Mucosa of descending colon (tissue), 3 donors: ENCODE measurements around the gene TMPRSS6. TPM values are rescaled to one million over a fixed set of nuclear protein-coding genes. Genes with fewer than 3 reads are reported as not detected.

Source experiments
- ATAC-seq: fragments of 200-7000 bp; cut with Tn5 transposase; one replicate; pipeline ENCODE4 v1.9.1; 2020; ENCODE audit warnings: mild to moderate bottlenecking, moderate library complexity
- DNase-seq, 3 donors: peaks; one replicate each; pipeline ENCODE4 v3.0.0-alpha.2; 2020
- H3K36me3 ChIP-seq: fragments of 200-600 bp; one replicate; pipeline ENCODE4 v1.8.0; 2021; ENCODE audit warnings: low read depth, mild to moderate bottlenecking
- H3K4me1 ChIP-seq: fragments of 200-600 bp; one replicate; pipeline ENCODE4 v1.8.0; 2021; ENCODE audit warnings: low read depth, mild to moderate bottlenecking
- H3K4me3 ChIP-seq: fragments of 200-600 bp; one replicate; pipeline ENCODE4 v1.8.0; 2021; ENCODE audit warnings: mild to moderate bottlenecking
- H3K9me3 ChIP-seq: fragments of 200-600 bp; one replicate; pipeline ENCODE4 v1.8.0; 2021; ENCODE audit warnings: mild to moderate bottlenecking
- CTCF ChIP-seq: fragments of 200-600 bp; IDR thresholded peaks from one replicate; pipeline ENCODE4 v1.8.0; 2022; ENCODE audit warnings: antibody characterized with exemption, mild to moderate bottlenecking
- intact Hi-C, 2 donors: fragments of 100-400 bp; cut with DNase I in 1 of 2; cut with micrococcal nuclease in 1 of 2; formaldehyde crosslinking; loops; one replicate each; pipeline versions ENCODE4 v1.11.0 to v1.11.1; 2022; cut with DNase I, micrococcal nuclease
- total RNA-seq, 3 donors: library from RNA; stranded (reverse); fragmentation: NEBNext Ultra II Directional in 2 of 3; extraction: Animal tissue kit (Norgen Biotek cat#: 25700) in 2 of 3; gene quantifications; one replicate each; pipeline versions ENCODE4 v1.2.1 to v1.2.4, GENCODE V29; 2021 to 2023
- donor health status: DM: no; HTN: no; CAD: no; lungs with moderate emphysema.
- donor health status: DM: no; HTN: no; CAD: no.
- donor health status: DM: no; HTN: yes; CAD: no.

Gene TMPRSS6
- total RNA-seq, 3 donors from 2014 or later, result 0.29 to 0.46 TPM; not detected in 1

GRCh38 chr22:37048133-37048532, 61.4 kb downstream of the TMPRSS6 start:
- H3K9me3 ChIP-seq, result no peaks in the 10 kb centered on the region
- no peak overlapping the region for H3K4me3 ChIP-seq
- intact Hi-C loops, result no loop called here
- no peak for TF ChIP-seq CTCF
- ATAC-seq, result no peak
- H3K4me1 ChIP-seq, result peaks cover 35% of the 10 kb centered on the region
- H3K36me3 ChIP-seq, result no peaks in the 10 kb centered on the region
- no peak for DNase-seq

- intact Hi-C loops, result no loop called here
- H3K4me3 ChIP-seq, result no peak overlapping the region
Observed at GRCh38 chr22:37047006-37047405, 62.5 kb downstream of the TMPRSS6 start.

GRCh38 chr22:37046589-37046988, 62.9 kb downstream of the TMPRSS6 start:
- ATAC-seq (no peak), DNase-seq (no peak)
- no peaks in the 10 kb centered on the region for H3K36me3 ChIP-seq
- intact Hi-C loops, result no loop called here
- no peak for TF ChIP-seq CTCF
- no peaks in the 10 kb centered on the region for H3K9me3 ChIP-seq
- H3K4me1 ChIP-seq, result peaks cover 29% of the 10 kb centered on the region
- H3K4me3 ChIP-seq, result no peak overlapping the region

More at GRCh38 chr22:37047006-37047405, 62.5 kb downstream of the TMPRSS6 start:
- DNase-seq (no peak), ATAC-seq (no peak)
- no peaks in the 10 kb centered on the region for H3K9me3 ChIP-seq
- TF ChIP-seq CTCF, result no peak
- H3K36me3 ChIP-seq, result no peaks in the 10 kb centered on the region
- H3K4me1 ChIP-seq, result peaks cover 29% of the 10 kb centered on the region

- no peaks in the 10 kb centered on the region for H3K36me3 ChIP-seq
- H3K4me3 ChIP-seq, result no peak overlapping the region
- H3K9me3 ChIP-seq, result no peaks in the 10 kb centered on the region
- intact Hi-C loops, result no loop called here
- H3K4me1 ChIP-seq, result peaks cover 31% of the 10 kb centered on the region
- TF ChIP-seq CTCF, result peak; percentile 25
- ATAC-seq (no peak), DNase-seq (no peak)
Observed at GRCh38 chr22:37045958-37046357, 63.6 kb downstream of the TMPRSS6 start.

GRCh38 chr22:37044634-37045625, 64.6 kb downstream of the TMPRSS6 start:
- no peak for TF ChIP-seq CTCF
- no peak overlapping the region for H3K4me3 ChIP-seq
- ATAC-seq (no peak), DNase-seq (no peak)
- no peaks in the 10 kb centered on the region for H3K36me3 ChIP-seq
- intact Hi-C loops, result no loop called here
- H3K4me1 ChIP-seq, result peaks cover 33% of the 10 kb centered on the region
- H3K9me3 ChIP-seq, result no peaks in the 10 kb centered on the region
